GM19397 (cell line): ENCODE measurements around the gene CMTM3.
"Not testable (repeated sequence)": the region's sequence is repeated elsewhere in the genome, so short reads cannot be mapped to it uniquely, and the experiment has no call there.

Experiments
- ATAC-seq: cut with Tn5 transposase; IDR thresholded peaks from one replicate; pipeline ENCODE4 v1.9.1; 2021; ENCODE audit warnings: mild to moderate bottlenecking, moderate library complexity; ENCODE audit not compliant: unreplicated experiment

CMTM3 gene

DNA sequence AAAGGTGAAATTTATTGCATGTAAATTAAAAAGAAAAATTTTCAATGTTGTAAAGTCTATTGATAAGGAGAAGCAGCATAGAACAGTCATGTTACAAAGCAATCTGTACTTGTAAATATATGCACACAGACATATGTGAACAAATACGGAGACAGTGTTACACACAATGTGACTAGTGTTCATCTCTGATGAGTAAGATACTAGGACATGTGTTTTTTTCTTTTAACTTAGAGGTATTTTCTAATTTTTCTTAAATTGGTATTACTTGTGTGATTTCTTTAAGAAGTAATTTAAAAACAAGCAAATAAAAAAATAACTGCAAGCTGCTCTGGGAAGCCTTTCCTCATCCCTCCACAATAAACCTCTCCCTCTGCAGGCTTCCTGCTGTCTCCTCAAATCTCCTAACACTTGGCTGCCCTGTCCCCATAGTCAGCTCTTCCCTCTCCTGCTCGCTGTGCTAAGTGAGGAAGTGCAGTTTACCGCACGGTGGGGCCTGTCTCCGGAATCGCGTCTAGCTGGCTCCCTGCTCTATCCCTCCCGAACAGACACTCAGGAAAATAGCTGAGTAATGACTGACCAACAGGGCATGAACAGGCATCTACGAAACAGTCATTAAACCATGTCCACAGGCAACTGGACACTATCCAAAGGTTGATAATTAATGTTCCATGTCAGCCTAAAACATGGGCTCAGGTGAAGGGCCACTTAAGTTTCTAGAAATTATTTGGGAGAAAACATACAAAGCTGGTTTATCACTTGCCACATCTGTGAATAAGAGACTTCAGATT is 56.1 kb downstream of the CMTM3 start:
- ATAC-seq: no peak

DNA sequence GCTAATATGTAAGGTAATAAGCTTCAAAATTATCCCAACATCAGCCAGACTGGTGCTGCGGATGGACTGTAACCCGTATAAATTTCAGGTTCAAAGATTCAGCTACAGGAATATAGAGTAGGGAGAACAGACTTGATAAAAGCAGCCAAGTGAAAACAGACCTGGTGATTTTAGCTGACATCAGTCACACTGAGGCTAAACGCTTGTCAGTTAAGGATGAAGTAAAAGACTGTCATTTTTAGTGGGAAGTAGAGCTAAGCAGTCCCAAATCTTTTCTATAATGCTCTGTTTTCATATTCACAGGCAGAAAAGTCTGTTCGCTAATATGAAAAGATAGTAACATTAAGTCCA is 56.7 kb downstream of the CMTM3 start:
- no peak for ATAC-seq

DNA sequence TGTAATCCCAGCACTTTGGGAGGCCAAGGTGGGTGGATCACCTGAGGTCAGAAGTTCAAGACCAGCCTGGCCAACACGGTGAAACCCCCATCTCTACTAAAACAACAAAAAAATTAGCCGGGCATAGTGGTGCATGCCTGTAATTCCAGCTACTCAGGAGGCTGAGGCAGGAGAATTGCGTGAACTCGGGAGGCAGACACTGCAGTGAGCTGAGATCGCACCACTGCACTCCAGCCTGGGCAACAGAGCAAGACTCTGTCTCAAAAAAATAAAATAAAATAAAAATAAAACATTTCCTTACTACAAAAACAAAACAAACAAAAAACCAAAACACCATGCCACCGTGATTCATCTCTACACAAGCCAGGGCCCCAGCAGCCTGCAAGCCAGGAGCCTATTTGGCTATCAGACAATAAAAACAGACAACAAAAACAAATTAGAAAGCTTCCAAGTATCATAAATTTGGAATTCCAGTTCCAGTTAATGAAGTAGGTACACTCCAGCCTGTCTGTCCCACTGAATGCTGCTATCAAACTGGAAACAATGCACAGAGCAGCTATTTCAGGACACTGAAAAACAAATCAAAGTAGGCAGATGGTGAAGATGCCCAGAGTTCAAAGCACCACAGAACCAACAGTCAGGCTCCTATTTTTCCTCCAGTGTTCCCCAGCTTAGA is 57.3 kb downstream of the CMTM3 start:
- ATAC-seq: not testable (repeated sequence)

GRCh38 chr16:66662445-66663194 is 58.1 kb downstream of the CMTM3 start:
- ATAC-seq: no peak
